GM19193 (cell line): Measurements from ENCODE around the gene MUC2.

Experiments used
- POLR2A ChIP-seq: IDR thresholded peaks from 4 replicates; pipeline ENCODE4 v1.6.1; 2011; ENCODE audit not compliant: insufficient read depth, insufficient read length; ENCODE audit errors: extremely low read depth

The MUC2 gene

GRCh38 chr11:1041936-1042608 is 32.6 kb upstream of the MUC2 start:
- no peak for TF ChIP-seq POLR2A

- TF ChIP-seq POLR2A: no peak
Measured at GRCh38 chr11:1042626-1043562, 31.8 kb upstream of the MUC2 start.

GRCh38 chr11:1043563-1044096 is 31.0 kb upstream of the MUC2 start:
- TF ChIP-seq POLR2A: no peak

GRCh38 chr11:1044160-1044559 is 30.5 kb upstream of the MUC2 start:
- TF ChIP-seq POLR2A: no peak

GRCh38 chr11:1047595-1048156 is 27.0 kb upstream of the MUC2 start:
- no peak for TF ChIP-seq POLR2A

- no peak for TF ChIP-seq POLR2A
Measured at GRCh38 chr11:1048375-1049070, 26.2 kb upstream of the MUC2 start.

GRCh38 chr11:1049071-1049405 is 25.6 kb upstream of the MUC2 start:
- TF ChIP-seq POLR2A: no peak

- no peak for TF ChIP-seq POLR2A
Measured at GRCh38 chr11:1049431-1049891, 25.2 kb upstream of the MUC2 start.

- no peak for TF ChIP-seq POLR2A
Measured at GRCh38 chr11:1049911-1050580, 24.6 kb upstream of the MUC2 start.

GRCh38 chr11:1050581-1051355 is 23.9 kb upstream of the MUC2 start:
- TF ChIP-seq POLR2A: no peak

- no peak for TF ChIP-seq POLR2A
Measured at GRCh38 chr11:1051356-1052132, 23.1 kb upstream of the MUC2 start.

- TF ChIP-seq POLR2A: no peak
Measured at GRCh38 chr11:1052133-1053011, 22.3 kb upstream of the MUC2 start.

GRCh38 chr11:1053121-1053901 is 21.4 kb upstream of the MUC2 start:
- TF ChIP-seq POLR2A: no peak
